GM18498 (cell line): Measurements from ENCODE around the gene MXRA5.
"Not testable (repeated sequence)": the region's sequence is repeated elsewhere in the genome, so short reads cannot be mapped to it uniquely, and the experiment has no call there.

ENCODE experiments used
- ATAC-seq: cut with Tn5 transposase; IDR thresholded peaks from one replicate; pipeline ENCODE4 v1.9.1; 2021; ENCODE audit warnings: mild to moderate bottlenecking, moderate library complexity; ENCODE audit not compliant: unreplicated experiment

Gene MXRA5

GRCh38 chrX:3326681-3327080 is 19.8 kb downstream of the MXRA5 start:
- ATAC-seq, result no peak

- no peak for ATAC-seq
Observed at GRCh38 chrX:3320471-3321046, 25.9 kb downstream of the MXRA5 start.

- ATAC-seq, result no peak
Observed at GRCh38 chrX:3317191-3317718, 29.2 kb downstream of the MXRA5 start.

DNA sequence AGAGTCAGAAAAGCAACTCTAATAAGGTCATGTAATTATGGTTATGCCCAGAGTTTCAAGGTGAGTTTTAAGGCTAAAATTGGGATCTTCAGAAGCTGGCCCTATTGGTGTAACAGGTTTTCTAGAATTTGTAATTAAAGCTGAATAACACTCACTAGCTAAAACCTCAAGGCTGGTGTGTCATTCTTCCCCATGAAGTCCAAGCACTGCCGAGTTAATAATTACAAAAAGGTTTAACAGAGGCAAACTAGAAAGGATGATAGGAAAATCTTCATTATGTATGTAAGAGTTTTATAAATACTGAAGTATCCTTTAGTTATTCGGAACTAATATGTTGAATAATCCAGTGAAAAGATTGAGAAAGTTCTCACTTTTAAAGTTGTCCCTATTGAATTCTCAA is 34.3 kb downstream of the MXRA5 start:
- no peak for ATAC-seq

DNA sequence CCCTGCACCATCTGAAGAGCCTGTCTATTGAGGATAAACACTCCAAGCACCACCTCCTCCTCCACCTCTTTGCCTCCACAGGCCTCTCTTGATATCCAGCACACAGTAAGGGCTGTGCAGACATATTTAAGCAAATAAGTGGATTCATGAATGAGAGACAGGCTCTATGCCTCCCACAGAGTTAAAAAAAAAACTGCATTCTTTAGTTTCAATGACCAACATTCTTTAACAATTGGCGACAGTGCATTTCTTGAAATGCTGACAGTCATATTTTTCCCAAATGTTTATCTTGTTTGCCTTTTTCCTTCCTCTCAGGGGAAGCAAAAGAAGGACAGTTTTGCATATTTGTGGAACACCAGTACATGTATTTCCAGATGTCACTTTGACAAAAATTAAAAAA is 38.6 kb downstream of the MXRA5 start:
- ATAC-seq, result no peak

DNA sequence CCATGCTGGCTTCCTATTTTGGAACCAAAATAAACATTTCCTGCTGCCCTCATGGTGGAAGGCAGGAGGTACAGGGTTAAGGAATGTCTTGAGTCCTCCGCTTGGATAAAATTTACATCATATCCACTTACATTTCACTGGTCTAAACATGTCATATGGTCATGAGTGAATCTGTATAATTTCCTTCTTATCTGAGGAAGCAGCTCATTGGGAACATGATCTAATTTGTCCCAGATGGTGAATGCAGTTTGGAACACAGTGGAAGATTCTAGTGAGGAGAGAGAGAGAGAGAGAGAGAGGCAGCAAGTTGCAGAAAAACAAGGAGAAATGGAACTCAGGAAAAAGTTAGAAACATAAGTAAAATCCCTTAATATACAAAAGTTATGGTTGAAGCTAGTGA is 46.8 kb downstream of the MXRA5 start:
- ATAC-seq, result no peak

DNA sequence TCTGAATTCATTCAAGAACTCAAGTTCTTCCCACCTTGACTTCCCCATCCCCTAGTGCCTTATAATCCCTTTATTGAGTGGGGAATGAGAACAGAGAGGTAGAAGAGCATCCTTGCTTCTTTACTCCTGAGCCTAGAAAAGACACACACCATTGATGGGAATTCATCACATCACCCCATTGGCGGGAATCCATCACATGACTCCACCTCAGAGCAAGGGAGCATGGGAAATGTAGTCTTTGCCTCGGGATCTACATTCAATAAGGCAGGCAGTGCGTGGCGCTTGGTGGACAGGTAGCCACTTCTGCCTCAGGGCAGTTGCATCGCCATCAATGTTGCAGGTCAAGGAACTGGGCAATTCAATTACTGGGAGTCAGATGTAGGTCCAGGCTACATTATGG is 50.7 kb downstream of the MXRA5 start:
- ATAC-seq, result no peak

- ATAC-seq, result no peak
Observed at GRCh38 chrX:3293251-3293650, 53.2 kb downstream of the MXRA5 start.

DNA sequence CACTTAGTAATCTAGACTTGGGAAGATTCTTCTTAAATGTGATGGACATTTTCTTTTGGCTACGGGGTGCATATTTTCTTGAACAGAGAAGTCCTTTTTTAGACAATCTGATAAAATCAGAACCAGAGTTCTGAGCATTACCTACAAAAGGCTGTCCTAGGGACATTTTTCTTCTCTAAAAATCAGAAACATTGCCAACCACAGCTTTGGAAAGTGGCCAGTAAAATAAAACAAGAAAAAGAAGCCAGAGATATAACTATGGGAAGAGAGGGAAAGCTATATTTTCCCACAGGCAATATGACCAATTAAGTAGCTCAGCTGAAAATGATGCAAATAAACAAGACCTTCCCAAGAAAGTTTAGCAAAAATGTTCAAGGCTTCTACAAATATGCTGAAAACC is 55.9 kb downstream of the MXRA5 start:
- no peak for ATAC-seq

DNA sequence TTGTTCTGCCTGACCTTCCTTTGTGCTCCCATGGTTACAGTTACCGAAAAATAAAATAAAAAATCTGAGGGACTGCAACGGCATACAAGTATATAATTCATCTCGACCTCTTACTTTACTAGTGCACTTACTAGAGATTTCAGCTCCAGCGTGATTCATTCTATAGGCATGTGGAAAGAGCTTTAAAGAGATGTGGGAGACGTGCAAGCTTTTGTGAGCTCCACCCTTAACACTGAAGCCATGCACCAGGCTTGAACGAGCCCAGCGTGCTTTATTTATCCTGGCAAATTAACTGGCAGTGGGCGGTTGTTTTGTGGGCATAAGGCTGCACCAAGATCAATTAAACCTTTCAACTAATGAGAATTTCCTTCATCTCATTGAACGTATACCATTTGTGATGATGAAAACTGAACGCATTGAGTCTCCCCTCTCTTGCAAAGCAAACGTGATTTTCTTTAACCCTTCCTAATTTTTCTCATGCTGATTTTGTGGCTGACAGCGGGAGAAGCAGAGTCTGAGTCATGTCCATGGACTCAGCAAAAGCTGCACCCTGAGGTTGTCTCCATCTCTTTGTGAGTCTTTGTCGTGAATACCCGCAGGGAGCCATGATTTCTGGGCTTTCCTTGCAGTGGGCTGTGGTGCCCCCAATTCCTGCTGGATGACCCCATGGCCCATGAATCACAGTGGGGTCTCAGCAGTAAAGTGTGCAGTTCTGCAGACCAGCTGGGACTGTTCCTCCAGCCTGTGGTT is 60.1 kb downstream of the MXRA5 start:
- ATAC-seq, result no peak

DNA sequence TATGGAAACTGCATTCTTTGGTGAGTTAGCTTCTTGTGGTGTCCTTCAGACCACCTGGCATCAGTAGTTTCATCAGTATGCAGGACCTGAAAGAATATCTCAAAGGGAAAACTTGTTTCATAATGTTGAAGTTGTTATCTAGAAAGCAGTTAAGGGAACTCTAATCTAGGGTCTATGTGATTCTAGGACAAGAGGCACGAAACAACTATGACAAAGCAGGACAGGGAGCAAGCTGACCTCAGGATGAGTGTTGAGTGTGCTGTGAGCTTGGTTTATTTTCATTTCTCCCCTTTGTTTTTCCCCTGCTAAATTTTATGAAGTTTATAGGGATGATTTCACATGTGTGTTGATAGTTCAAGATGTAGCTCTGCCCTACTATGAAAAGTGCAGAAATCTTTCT is 65.7 kb downstream of the MXRA5 start:
- no peak for ATAC-seq

DNA sequence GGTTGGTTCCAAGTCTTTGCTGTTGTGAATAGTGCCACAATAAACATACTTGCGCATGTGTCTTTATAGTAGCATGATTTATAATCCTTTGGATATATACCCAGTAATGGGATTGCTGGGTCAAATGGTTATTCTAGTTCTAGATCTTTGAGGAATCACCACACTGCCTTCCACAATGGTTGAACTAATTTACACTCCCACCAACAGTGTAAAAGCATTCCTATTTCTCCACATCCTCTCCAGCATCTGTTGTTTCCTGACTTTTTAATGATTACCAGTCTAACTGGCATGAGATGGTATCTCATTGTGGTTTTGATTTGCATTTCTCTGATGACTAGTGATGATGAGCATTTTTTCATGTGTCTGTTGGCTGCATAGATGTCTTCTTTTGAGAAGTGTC is 72.8 kb downstream of the MXRA5 start:
- not testable (repeated sequence) for ATAC-seq

- no peak for ATAC-seq
Observed at GRCh38 chrX:3271834-3272186, 74.6 kb downstream of the MXRA5 start.

- no peak for ATAC-seq
Observed at GRCh38 chrX:3271183-3271833, 75.1 kb downstream of the MXRA5 start.

DNA sequence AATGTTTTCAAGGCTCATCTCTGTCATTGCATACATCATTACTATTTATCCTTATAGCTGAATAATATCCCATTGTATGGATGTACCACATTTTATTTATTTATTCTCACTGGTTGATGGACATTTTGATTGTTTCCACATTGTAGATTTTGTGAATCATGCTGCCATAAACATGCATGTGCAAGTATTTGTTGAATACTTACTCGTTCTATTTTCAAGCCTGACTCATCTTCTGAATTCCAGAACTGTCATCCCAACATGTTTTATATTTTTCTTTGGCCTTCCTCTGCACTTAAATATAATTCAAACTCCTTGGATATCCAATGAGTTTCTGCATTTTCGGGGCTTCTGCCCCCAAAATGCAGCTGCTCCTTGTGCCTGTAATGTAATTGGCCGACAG is 77.6 kb downstream of the MXRA5 start:
- ATAC-seq, result no peak

DNA sequence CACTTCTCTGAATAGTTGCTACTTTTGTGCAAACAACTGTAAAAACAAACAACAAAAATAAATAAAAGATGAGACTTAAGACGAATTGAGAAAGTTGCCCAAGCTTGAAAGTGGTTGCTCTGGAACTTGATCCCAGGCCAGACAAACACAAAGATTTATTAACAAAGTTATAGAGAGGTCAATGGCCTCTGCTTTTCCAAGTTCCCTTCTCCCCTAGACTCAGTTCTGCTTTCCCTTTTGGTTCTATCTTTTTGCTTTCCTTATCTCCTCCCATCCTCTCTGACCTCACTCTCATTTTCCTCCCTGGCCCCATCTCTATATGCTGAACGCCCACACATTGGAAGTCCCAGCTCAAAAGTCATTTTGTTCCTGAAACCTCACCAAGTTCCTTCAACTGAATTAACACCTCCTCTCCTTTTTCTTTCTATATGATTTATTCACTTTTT is 82.7 kb downstream of the MXRA5 start:
- no peak for ATAC-seq

GRCh38 chrX:3262901-3263300 is 83.6 kb downstream of the MXRA5 start:
- no peak for ATAC-seq
